A549 (cell line): Measurements from ENCODE around the gene MSL2.
"Not testable (repeated sequence)": the region's sequence is repeated elsewhere in the genome, so short reads cannot be mapped to it uniquely, and the experiment has no call there.

Source experiments
- CTCF ChIP-seq: fragments of >200 bp; sonication (Bioruptor Twin); formaldehyde crosslinking; IDR thresholded peaks from 3 replicates; pipeline ENCODE4 v1.5.1; 2016
- RAD21 ChIP-seq, 2 experiments: fragments of >200 bp in 1 of 2; sonication (Bioruptor Twin) in 1 of 2; formaldehyde crosslinking in 1 of 2; IDR thresholded peaks in 1 of 2; conservative IDR thresholded peaks in 1 of 2; 2 replicates in 1 of 2; 3 replicates in 1 of 2; pipeline ENCODE4 v1.6.1; 2012 to 2018; ENCODE audit warnings: inconsistent platforms in 1 of 2

DNA sequence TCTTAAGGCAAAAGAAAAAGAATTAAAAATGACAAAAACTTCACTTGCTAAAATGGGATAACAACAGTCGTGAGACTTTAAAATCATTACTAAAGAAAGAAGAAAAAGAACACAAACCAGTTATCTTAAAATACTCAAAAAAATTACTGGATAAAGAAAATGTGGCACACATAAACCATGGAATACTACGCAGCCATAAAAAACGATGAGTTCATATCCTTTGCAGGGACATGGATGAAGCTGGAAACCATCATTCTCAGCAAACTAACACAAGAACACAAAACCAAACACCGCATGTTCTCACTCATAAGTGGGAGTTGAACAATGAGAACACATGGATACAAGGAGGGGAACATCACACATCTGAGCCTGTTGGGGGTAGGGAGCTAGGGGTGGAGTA, 27.9 kb downstream of the MSL2 start:
- TF ChIP-seq RAD21 (conservative IDR thresholded peaks at IDR 0.05 in 1 of 2, IDR thresholded peaks at IDR 0.05 in 1 of 2); CTCF: not testable (repeated sequence)
